HG03139 (cell line): Measurements from ENCODE around the gene TMEM151B.
A peak's percentile ranks its signal among the peaks of the same experiment; 100 is the strongest.

Source experiments
- ATAC-seq: cut with Tn5 transposase; IDR thresholded peaks from one replicate; pipeline ENCODE4 v1.9.1; 2021; ENCODE audit not compliant: unreplicated experiment

Gene TMEM151B

DNA sequence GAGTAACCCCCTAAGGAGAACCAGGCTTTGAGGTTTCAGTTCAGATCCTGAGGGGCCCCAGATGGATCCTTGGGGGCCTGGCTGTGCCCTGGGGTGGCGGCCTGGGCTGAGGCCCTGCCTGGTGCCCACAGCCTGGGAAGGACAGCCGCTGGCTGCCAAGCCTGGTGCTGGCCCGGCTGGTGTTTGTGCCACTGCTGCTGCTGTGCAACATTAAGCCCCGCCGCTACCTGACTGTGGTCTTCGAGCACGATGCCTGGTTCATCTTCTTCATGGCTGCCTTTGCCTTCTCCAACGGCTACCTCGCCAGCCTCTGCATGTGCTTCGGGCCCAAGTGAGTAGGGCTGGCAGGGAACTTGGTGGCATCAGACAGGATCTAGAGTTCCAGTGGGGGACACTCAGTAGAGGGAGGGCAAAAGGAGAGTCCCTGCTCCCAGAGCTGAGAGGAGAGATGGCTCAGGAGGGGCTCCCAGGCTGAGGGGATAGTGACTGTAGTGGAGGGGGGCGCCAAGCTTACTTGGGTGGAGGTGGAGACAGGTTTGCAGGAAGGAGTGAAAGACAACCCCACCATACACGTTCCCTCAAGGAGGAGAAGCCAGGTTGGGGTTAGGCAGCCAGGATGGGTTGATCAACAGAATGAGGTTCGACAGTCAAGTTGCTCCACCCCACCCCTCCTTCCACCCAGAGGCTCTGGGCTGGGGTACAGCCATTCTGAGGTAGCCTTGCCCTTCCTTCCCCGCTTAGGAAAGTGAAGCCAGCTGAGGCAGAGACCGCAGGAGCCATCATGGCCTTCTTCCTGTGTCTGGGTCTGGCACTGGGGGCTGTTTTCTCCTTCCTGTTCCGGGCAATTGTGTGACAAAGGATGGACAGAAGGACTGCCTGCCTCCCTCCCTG, 37.3 kb upstream of the TMEM151B start:
- ATAC-seq: no peak

DNA sequence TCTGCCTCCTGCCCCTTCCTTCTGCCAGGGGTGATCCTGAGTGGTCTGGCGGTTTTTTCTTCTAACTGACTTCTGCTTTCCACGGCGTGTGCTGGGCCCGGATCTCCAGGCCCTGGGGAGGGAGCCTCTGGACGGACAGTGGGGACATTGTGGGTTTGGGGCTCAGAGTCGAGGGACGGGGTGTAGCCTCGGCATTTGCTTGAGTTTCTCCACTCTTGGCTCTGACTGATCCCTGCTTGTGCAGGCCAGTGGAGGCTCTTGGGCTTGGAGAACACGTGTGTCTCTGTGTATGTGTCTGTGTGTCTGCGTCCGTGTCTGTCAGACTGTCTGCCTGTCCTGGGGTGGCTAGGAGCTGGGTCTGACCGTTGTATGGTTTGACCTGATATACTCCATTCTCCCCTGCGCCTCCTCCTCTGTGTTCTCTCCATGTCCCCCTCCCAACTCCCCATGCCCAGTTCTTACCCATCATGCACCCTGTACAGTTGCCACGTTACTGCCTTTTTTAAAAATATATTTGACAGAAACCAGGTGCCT, 36.6 kb upstream of the TMEM151B start:
- no peak for ATAC-seq

- ATAC-seq: no peak
Measured at GRCh38 chr6:44234101-44235025, 35.9 kb upstream of the TMEM151B start.

DNA sequence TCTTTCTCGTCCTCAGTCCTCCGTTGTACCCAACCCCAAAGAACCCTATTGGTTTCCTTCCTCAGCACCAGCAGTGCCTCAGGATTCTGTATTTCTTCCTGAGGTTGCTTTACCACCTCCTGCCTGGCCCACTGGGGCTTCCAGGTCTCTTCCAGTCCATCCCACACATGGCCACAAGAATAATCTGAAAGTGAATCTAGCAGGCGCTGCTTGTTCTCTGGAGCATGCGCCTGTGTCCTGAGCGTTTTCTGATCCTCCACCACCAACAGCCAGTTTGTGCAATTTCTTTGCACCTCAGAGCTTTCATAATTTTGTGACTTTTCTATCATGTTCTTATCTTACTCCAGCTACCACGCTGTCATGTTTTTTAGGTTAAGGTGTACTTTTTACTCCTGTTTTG, 35.0 kb upstream of the TMEM151B start:
- no peak for ATAC-seq

DNA sequence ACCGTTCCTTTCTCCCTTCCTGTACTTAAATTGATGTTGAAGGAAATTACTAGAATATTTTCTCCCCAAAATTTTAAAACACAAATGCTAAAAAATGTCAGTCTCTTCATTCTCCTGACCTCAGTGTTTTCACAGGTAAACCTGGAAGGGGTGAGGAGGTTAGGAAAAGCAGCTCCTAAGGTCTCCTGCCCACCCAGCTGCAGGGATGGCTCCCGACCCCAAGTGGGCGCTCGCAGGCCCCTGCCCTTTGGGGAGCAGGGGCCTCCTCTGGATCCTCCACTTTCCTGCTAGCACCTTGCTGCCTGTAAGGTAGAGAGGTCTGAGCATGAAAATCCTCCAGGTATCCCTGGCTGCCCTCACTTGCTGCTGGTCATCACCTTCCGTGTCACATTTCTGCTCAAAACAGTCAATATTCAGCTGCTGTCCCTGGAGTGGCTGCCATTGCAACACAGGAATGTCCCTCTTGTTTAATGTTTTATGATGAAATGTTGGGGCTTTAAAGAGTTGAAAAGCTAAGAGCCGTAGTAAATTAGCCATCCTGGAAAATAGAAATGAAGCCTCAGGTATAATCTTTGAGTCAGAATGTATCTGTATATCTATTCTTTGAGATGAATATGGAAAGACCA, 34.2 kb upstream of the TMEM151B start:
- ATAC-seq: no peak

DNA sequence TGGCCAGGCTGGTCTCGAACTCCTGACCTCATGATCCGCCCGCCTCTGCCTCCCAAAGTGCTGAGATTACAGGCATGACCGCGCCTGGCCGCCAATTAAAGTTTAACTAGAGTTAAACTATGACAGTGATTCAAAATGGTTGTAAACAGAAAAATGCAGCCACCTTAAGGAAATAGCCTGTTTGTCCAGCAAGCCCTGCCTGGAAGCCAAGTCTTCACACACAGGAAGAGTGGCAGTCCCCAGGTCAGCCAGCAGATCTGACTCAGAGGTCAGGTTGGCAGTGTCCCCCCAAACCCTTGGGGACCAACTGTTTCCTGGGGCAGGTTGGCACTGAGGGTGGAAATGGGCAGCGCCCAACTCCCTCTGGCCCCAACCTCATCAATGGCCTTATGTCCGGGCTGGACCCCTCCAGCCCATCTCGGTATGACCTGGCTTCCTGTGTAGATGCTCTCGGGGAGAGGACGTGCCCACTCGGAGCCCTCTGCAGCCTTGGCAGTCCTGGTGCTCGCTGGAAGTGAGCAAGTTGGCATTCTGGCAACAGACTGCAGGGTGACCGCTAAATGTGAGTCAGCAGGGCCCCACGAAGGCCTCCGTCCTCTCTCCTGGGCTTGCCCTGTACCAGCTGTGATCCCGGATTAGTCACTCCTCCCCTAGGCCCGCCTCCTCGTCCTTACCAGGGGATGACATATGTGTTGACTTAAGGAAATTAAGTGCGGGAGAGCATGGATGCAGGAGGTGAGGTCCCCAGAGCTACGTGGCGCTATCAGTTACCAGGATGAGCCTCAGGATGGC, 33.0 kb upstream of the TMEM151B start:
- ATAC-seq: peak; percentile 45

GRCh38 chr6:44237813-44238433, 32.3 kb upstream of the TMEM151B start:
- peak; percentile 86 for ATAC-seq

- ATAC-seq: no peak
Measured at GRCh38 chr6:44238687-44239350, 31.4 kb upstream of the TMEM151B start.

GRCh38 chr6:44243345-44243744, 26.9 kb upstream of the TMEM151B start:
- ATAC-seq: no peak

- ATAC-seq: no peak
Measured at GRCh38 chr6:44245391-44245911, 24.8 kb upstream of the TMEM151B start.

- peak; percentile 36 for ATAC-seq
Measured at GRCh38 chr6:44245912-44246662, 24.2 kb upstream of the TMEM151B start.

- ATAC-seq: peak; percentile 60
Measured at GRCh38 chr6:44246663-44247337, 23.4 kb upstream of the TMEM151B start, which contains the start of gene HSP90AB1. HSP90AB1 (plus strand) TSS chr6:44247101; CDS start chr6:44248630, 1,529 bp downstream.

DNA sequence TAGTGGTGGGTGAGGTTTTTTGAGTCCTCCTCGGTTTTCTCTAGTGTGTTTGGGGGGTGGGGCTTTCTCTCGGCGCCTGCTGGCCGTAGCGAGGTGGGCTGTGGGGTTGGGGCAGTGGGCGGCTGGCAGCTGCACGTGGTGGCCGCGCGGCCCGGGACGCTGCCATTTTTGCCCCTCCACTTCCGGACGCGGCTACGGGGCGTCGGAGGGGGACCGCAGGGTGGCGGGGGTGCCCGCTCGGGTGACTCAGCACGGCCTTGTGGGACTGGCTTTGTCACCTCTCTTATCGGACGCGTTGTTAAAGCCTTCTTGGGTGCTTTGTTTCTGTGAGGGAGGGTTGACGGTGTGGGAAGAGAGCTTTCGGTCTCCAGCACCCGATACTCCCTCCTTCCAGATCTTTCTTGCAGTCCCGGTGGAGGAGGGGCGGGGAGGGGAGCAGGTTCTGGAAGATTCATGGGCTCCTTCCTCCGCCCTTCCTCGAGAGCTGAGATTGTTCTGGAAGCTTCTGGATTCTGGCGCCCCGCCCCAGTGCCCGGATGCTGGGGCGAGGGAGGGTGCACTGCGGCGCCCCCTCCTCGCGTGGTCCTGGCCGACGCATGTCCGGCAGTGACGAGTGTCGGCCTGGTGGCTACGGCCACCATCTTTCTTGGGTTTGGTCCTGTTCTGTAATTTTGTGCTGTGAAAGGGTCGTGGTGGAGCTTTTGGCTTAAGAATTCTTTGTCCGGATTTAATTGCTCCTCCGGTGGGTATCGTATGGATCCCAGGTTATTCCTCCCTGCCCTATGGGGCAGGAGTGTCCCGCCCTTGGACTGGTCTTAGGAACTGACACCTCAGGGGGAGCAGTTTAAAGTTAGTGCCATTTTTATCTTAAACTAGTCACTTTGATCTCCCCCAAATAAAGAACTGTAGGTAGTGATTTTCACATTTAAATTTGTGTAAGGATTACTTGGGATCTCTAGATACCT, 22.6 kb upstream of the TMEM151B start:
- ATAC-seq: peak; percentile 31

DNA sequence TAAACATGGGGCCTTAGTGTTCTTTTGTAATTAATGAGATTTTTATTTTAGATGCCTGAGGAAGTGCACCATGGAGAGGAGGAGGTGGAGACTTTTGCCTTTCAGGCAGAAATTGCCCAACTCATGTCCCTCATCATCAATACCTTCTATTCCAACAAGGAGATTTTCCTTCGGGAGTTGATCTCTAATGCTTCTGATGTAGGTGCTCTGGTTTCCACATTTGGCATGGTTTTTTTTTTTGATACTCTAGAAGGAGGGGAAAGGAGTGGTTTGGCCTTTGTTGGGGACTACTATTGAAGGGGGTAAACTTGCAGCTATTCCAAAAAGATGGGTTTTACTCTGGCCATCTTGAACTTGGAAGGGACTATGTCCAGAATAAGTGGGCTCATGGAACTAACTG, 21.7 kb upstream of the TMEM151B start:
- ATAC-seq: no peak

DNA sequence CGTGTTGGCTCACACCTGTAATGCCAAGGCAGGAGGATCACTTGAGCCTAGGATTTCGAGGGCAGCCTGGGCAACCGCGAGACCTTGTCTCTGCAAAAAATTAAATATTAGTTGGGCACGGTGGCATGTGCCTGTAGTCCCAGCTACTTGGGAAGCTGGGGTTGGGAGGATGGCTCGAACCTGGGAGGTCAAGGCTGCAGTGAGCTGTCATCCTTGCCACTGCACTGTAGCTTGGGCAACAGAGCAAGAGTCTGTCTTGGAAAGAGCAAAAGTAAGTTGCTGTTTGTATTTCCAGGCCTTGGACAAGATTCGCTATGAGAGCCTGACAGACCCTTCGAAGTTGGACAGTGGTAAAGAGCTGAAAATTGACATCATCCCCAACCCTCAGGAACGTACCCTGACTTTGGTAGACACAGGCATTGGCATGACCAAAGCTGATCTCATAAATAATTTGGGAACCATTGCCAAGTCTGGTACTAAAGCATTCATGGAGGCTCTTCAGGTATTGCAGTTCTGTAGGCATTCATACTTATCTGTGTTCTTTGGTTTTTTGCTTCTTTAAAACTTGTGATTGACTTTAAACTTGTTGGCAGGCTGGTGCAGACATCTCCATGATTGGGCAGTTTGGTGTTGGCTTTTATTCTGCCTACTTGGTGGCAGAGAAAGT, 21.0 kb upstream of the TMEM151B start:
- no peak for ATAC-seq
